A549 (cell line): ENCODE measurements around the gene SDC1. TPM values are rescaled to one million over a fixed set of nuclear protein-coding genes. Genes with fewer than 3 reads are reported as not detected.

ENCODE experiments used
- ATAC-seq, 2 experiments: fragments of 200-7000 bp in 1 of 2; fragments of >200 bp in 1 of 2; cut with Nextera tagmentation in 1 of 2; cut with Tn5 transposase in 1 of 2; 3 replicates each; pipeline versions ENCODE4 v1.8.0 to v1.9.1; 2018 to 2020; ENCODE audit warnings: mild to moderate bottlenecking in 1 of 2, moderate library complexity in 1 of 2
- CTCF ChIA-PET: fragments of 300-600 bp; sonication (Branson Sonifier 250); formaldehyde crosslinking; extraction: SDS; loops from one replicate; lab custom pipeline; 2021; ENCODE audit warnings: antibody characterized with exemption, inconsistent platforms; lab: Yijun Ruan, JAX
- POLR2A ChIA-PET: fragments of 350-600 bp; formaldehyde crosslinking; extraction: SDS; loops from one replicate; lab custom pipeline; 2021; ENCODE audit warnings: antibody characterized with exemption, inconsistent platforms; lab: Yijun Ruan, JAX
- DNase-seq, 2 experiments: peaks; one replicate each; pipeline versions ENCODE4 v3.0.0 to v3.0.0-alpha.2; 2011 to 2016; ENCODE audit warnings: low read depth in 1 of 2, low spot score in 1 of 2
- FAIRE-seq: peaks from 2 replicates; lab custom pipeline; 2011; peaks lifted over from hg19 to GRCh38; lab: Jason Lieb, UNC
- H3K27ac ChIP-seq, 2 experiments: fragments of >200 bp; sonication (Bioruptor Twin); formaldehyde crosslinking; 3 replicates each; pipeline ENCODE4 v1.5.1; 2016 to 2017
- H3K4me1 ChIP-seq: fragments of >200 bp; sonication (Bioruptor Twin); formaldehyde crosslinking; 3 replicates; pipeline ENCODE4 v1.6.1; 2016
- H3K4me2 ChIP-seq: fragments of >200 bp; sonication (Bioruptor Twin); formaldehyde crosslinking; 3 replicates; pipeline ENCODE4 v1.6.1; 2016
- H3K4me3 ChIP-seq: fragments of >200 bp; sonication (Bioruptor Twin); formaldehyde crosslinking; 3 replicates; pipeline ENCODE4 v1.5.1; 2016
- H3K9me3 ChIP-seq: fragments of >200 bp; sonication (Bioruptor Twin); formaldehyde crosslinking; 3 replicates; pipeline ENCODE4 v1.6.1; 2016
- BHLHE40 ChIP-seq: IDR thresholded peaks from 2 replicates; pipeline ENCODE4 v1.6.1; 2012; ENCODE audit warnings: low read depth, low read length, inconsistent platforms
- CBX2 ChIP-seq: fragments of 200-600 bp; sonication (generic); IDR thresholded peaks from 2 replicates; pipeline ENCODE4 v1.6.1; 2016; ENCODE audit warnings: low read depth, mild to moderate bottlenecking, borderline replicate concordance
- CBX8 ChIP-seq: fragments of 200-600 bp; sonication (generic); IDR thresholded peaks from 2 replicates; pipeline ENCODE4 v1.6.1; 2016
- CHD2 ChIP-seq: fragments of 150-350 bp; IDR thresholded peaks from 2 replicates; pipeline ENCODE4 v1.6.1; 2014; ENCODE audit warnings: low read length; ENCODE audit not compliant: partially characterized antibody
- CHD4 ChIP-seq: fragments of 200-600 bp; sonication (generic); IDR thresholded peaks from 2 replicates; pipeline ENCODE4 v1.6.1; 2016; ENCODE audit warnings: antibody characterized with exemption, mild to moderate bottlenecking, borderline replicate concordance
- ESRRA ChIP-seq: fragments of 150-350 bp; IDR thresholded peaks from 2 replicates; pipeline ENCODE4 v1.6.1; 2014; ENCODE audit warnings: mild to moderate bottlenecking, low read length, borderline replicate concordance
- FOXS1 ChIP-seq: fragments of 250-450 bp; sonication (Bioruptor Pico); IDR thresholded peaks from 2 replicates; pipeline ENCODE4 v1.5.0; 2020; ENCODE audit warnings: mild to moderate bottlenecking, moderate library complexity
- GATA3 ChIP-seq: IDR thresholded peaks from 2 replicates; pipeline ENCODE4 v1.6.1; 2012; ENCODE audit warnings: borderline replicate concordance
- HOXA7 ChIP-seq: fragments of 250-450 bp; sonication (Bioruptor Pico); IDR thresholded peaks from 2 replicates; pipeline ENCODE4 v1.5.0; 2020; ENCODE audit warnings: mild to moderate bottlenecking, moderate library complexity
- HOXB13 ChIP-seq: fragments of 250-450 bp; sonication (Bioruptor Pico); IDR thresholded peaks from 2 replicates; pipeline ENCODE4 v1.5.0; 2020; ENCODE audit warnings: low read depth, mild to moderate bottlenecking, moderate library complexity
- HOXB5 ChIP-seq: fragments of 250-450 bp; sonication (Bioruptor Pico); IDR thresholded peaks from 2 replicates; pipeline ENCODE4 v1.5.0; 2020; ENCODE audit warnings: mild to moderate bottlenecking, moderate library complexity
- KDM1A ChIP-seq: fragments of 200-600 bp; sonication (generic); IDR thresholded peaks from 2 replicates; pipeline ENCODE4 v1.6.1; 2016; ENCODE audit warnings: low read depth, mild to moderate bottlenecking
- KDM5A ChIP-seq: fragments of 200-600 bp; sonication (generic); IDR thresholded peaks from 2 replicates; pipeline ENCODE4 v1.6.1; 2016; ENCODE audit warnings: antibody characterized with exemption, mild to moderate bottlenecking
- NPAS2 ChIP-seq: fragments of 250-450 bp; sonication (Bioruptor Pico); IDR thresholded peaks from 2 replicates; pipeline ENCODE4 v1.8.0; 2022; ENCODE audit warnings: mild to moderate bottlenecking, moderate library complexity, borderline replicate concordance
- RAD21 ChIP-seq, 2 experiments: fragments of >200 bp in 1 of 2; sonication (Bioruptor Twin) in 1 of 2; formaldehyde crosslinking in 1 of 2; IDR thresholded peaks in 1 of 2; conservative IDR thresholded peaks in 1 of 2; 2 replicates in 1 of 2; 3 replicates in 1 of 2; pipeline ENCODE4 v1.6.1; 2012 to 2018; ENCODE audit warnings: inconsistent platforms in 1 of 2
- RARB ChIP-seq: fragments of 250-450 bp; sonication (Bioruptor Pico); IDR thresholded peaks from 2 replicates; pipeline ENCODE4 v1.8.0; 2021; ENCODE audit warnings: mild to moderate bottlenecking, moderate library complexity
- RFX5 ChIP-seq: fragments of 450-650 bp; IDR thresholded peaks from 2 replicates; pipeline ENCODE4 v1.7.1; 2014; ENCODE audit warnings: antibody characterized with exemption, mild to moderate bottlenecking, moderate library complexity
- TP53 ChIP-seq: fragments of 250-450 bp; sonication (Bioruptor Pico); IDR thresholded peaks from 2 replicates; pipeline ENCODE4 v1.5.0; 2021; ENCODE audit warnings: mild to moderate bottlenecking, moderate library complexity
- ZC3H11A ChIP-seq: fragments of 450-650 bp; IDR thresholded peaks from 2 replicates; pipeline ENCODE4 v1.6.1; 2014; ENCODE audit warnings: antibody characterized with exemption, mild to moderate bottlenecking
- WGBS: methylation state at CpG from one replicate; pipeline ENCODE4 v1.1.6; 2017; ENCODE audit errors: missing lambda C conversion rate; 5-methylcytosine and 5-hydroxymethylcytosine counted together
- polyA plus RNA-seq, 4 experiments: library from polyadenylated mRNA; depleted of rRNA in 3 of 4; stranded (reverse); fragments of >200 nt; fragmentation: RNase III in 1 of 4; extraction: RNeasy Plus Mini Kit Qiagen cat#74134 plus additional on column Dnase treatment in 1 of 4; gene quantifications; 2 replicates in 3 of 4; 3 replicates in 1 of 4; pipeline ENCODE4 v1.2.3, GENCODE V29; 2011 to 2017
- TF ChIP-seq, protein P1 (sequence below): fragments of >200 bp; sonication (Bioruptor Twin); formaldehyde crosslinking; IDR thresholded peaks from 3 replicates; pipeline ENCODE4 v1.6.1; 2016
- TF ChIP-seq, protein P2 (sequence below): fragments of 150-350 bp; IDR thresholded peaks from 2 replicates; pipeline ENCODE4 v1.6.1; 2014; ENCODE audit warnings: low read depth, mild to moderate bottlenecking, low read length

SDC1 gene
- polyA plus RNA-seq, 2 of the 4 experiments (the other 2 are of a cell fraction): 116 to 171 TPM

DNA sequence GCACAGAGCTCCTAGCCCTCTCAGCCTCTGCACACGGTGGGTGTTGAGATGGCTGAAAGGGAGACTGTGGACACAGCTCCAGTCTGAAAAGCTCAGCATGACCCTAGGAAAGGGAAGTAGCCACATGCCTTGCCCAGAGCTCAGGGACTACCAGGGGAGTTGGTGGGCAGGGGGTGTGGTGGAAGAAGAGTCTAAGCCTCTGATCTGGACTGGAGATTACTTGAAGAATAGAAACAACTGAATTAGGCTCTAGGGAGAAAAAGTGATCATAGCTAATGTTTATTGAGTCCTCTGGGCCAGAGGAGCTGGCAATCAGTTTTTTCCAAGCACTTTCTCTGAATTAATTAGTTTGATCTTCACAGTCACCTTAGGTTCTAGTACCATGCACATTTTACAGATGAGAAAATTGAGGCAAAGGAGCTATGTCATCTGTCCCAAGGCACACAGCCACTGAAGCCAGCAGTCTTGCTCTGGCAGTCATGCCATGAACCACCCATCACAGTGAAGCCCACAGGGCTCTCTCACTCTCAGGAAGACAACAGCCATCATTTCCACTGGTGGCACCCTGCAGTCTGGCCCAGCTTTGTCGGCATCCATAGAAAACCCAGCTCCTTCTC lies 10.3 kb downstream of the SDC1 start:
- TF ChIP-seq KDM1A (peak; percentile 57; the same call in 1 of the 2 replicates), RFX5 (no peak)
- no peak for FAIRE-seq
- DNase-seq: no peak
- ChIA-PET CTCF (interaction anchor here (0.6 to 15.3 kb wide), 9 partner anchors 8 to 117 kb away, joined by 3 to 202 read pairs (median 4); partner anchors contain the start of gene SDC1), POLR2A (interaction anchor here (0.9 to 1.3 kb wide), 2 partner anchors 9 to 17 kb away, joined by 3 to 6 read pairs; no protein-coding TSS in a partner anchor)
- 73% methylated on average over 2 of the region's 2 CpGs for WGBS
- H3K27ac ChIP-seq: peak overlapping the region; percentile 34 to 37; a peak in 3 of 6 replicates
- no peak overlapping the region; the same call in 2 of the 3 replicates for H3K4me2 ChIP-seq
- no peak for ATAC-seq
- no peaks in the 10 kb centered on the region for H3K9me3 ChIP-seq
- H3K4me3 ChIP-seq: no peak overlapping the region
- peaks cover 51% of the 10 kb centered on the region for H3K4me1 ChIP-seq

DNA sequence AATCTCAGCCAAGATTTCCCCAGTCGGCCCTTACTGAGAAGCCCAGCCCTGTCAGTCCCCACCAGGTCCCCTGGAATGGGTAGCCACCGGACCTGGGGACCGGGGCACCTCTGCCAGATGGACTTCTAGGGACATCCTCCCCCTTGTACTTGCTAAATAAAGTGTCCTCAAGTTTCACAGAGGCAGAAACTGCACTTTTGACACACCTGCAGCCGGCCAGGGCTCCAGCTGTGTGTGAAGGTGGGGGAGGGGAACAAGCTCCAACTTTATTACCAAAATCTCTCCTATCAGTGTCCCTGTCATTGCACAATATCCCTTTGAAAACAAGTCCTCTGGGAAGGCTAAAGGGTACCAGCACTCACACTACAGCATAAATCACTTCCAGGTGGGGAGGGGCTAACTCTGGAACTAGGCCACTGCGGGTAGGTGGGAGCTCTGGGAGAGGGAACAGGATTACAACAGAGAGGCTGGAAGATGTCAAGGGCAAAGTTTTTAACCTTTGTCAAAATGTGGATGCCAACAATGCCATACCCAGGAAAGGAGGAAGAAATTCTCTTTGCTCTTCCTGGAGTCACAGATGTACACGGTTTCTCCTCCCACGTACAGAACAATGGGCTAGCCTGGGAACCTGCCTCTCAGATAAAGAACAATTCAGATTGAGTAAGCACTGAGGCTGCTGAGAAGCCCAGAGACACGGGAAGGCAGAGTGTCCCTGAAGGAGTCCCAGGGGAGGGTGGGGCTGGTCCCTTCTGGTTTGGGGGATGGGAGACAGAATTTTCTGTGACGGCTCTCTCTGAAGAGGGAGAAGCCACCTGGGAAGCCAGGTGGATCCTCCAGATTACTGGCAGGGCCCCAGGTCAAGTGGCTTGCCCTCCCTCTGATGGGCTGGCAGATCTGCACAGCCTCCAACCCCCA lies 11.0 kb downstream of the SDC1 start:
- no peak overlapping the region for H3K4me3 ChIP-seq
- ChIA-PET CTCF (interaction anchor here (0.6 to 15.3 kb wide), 9 partner anchors 9 to 116 kb away, joined by 3 to 202 read pairs (median 4); partner anchors contain the start of gene SDC1), POLR2A (interaction anchor here (0.9 to 1.3 kb wide), 2 partner anchors 10 to 16 kb away, joined by 3 to 6 read pairs; no protein-coding TSS in a partner anchor)
- WGBS: 71% methylated on average over 9 of the region's 9 CpGs
- no peak for TF ChIP-seq ZC3H11A
- TF ChIP-seq, protein P1, sequence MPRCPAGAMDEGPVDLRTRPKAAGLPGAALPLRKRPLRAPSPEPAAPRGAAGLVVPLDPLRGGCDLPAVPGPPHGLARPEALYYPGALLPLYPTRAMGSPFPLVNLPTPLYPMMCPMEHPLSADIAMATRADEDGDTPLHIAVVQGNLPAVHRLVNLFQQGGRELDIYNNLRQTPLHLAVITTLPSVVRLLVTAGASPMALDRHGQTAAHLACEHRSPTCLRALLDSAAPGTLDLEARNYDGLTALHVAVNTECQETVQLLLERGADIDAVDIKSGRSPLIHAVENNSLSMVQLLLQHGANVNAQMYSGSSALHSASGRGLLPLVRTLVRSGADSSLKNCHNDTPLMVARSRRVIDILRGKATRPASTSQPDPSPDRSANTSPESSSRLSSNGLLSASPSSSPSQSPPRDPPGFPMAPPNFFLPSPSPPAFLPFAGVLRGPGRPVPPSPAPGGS: no peak
- TF ChIP-seq, protein P2, sequence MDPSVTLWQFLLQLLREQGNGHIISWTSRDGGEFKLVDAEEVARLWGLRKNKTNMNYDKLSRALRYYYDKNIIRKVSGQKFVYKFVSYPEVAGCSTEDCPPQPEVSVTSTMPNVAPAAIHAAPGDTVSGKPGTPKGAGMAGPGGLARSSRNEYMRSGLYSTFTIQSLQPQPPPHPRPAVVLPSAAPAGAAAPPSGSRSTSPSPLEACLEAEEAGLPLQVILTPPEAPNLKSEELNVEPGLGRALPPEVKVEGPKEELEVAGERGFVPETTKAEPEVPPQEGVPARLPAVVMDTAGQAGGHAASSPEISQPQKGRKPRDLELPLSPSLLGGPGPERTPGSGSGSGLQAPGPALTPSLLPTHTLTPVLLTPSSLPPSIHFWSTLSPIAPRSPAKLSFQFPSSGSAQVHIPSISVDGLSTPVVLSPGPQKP: no peak
- TF ChIP-seq RAD21 (conservative IDR thresholded peaks at IDR 0.05 in 1 of 2, IDR thresholded peaks at IDR 0.05 in 1 of 2): no peak
- no peak for TF ChIP-seq CBX2
- TF ChIP-seq RARB: no peak
- no peak for TF ChIP-seq KDM5A
- no peak for TF ChIP-seq BHLHE40
- TF ChIP-seq TP53 (CRISPR knock-in tag): no peak
- TF ChIP-seq HOXB5 (CRISPR knock-in tag): no peak
- TF ChIP-seq GATA3: no peak
- no peak for TF ChIP-seq HOXA7
- no peak for TF ChIP-seq CHD2
- no peak for TF ChIP-seq CHD4
- TF ChIP-seq ESRRA: no peak
- TF ChIP-seq CBX8: no peak
- no peak for TF ChIP-seq HOXB13 (CRISPR knock-in tag)
- no peak for TF ChIP-seq NPAS2 (CRISPR knock-in tag)
- no peak for TF ChIP-seq FOXS1 (CRISPR knock-in tag)
- ATAC-seq (no peak), DNase-seq (no peak), FAIRE-seq (no peak)
- H3K4me2 ChIP-seq: peak overlapping the region; percentile 22; the same call in 1 of the 3 replicates
- H3K9me3 ChIP-seq: no peaks in the 10 kb centered on the region
- peak overlapping the region; percentile 17 to 37; a peak in 3 of 6 replicates for H3K27ac ChIP-seq
- peaks cover 53% of the 10 kb centered on the region for H3K4me1 ChIP-seq
